Stimulated activated naive CD8-positive, alpha-beta T cell treated with anti-CD3 and anti-CD28 coated beads, Interleukin-15, Interleukin-2, amounts not matched to agents 100 ng/mL and 50 ng/mL, for 24 hours (primary cell): ENCODE data around the gene ITGA2B.
"Not testable (repeated sequence)": the region's sequence is repeated elsewhere in the genome, so short reads cannot be mapped to it uniquely, and the experiment has no call there.

ENCODE experiments used
- H3K27ac Mint-ChIP-seq: one replicate; pipeline ENCODE4 v1.8.0; 2021; ENCODE audit warnings: mild to moderate bottlenecking, mixed read lengths
- H3K27me3 Mint-ChIP-seq: one replicate; pipeline ENCODE4 v1.8.0; 2021; ENCODE audit warnings: mixed read lengths
- H3K36me3 Mint-ChIP-seq: one replicate; pipeline ENCODE4 v1.8.0; 2021; ENCODE audit warnings: low read depth, mixed read lengths
- H3K4me1 Mint-ChIP-seq: one replicate; pipeline ENCODE4 v1.8.0; 2021; ENCODE audit warnings: low read depth, mixed read lengths
- H3K4me3 Mint-ChIP-seq: one replicate; pipeline ENCODE4 v1.8.0; 2021; ENCODE audit warnings: mild to moderate bottlenecking, mixed read lengths
- H3K9me3 Mint-ChIP-seq: one replicate; pipeline ENCODE4 v1.8.0; 2021; ENCODE audit warnings: mixed read lengths

The ITGA2B gene

GRCh38 chr17:44383363-44383762 is 6.1 kb downstream of the ITGA2B start:
- Mint-ChIP-seq H3K27ac (no peak overlapping the region), H3K27me3 (peaks cover 29% of the 10 kb centered on the region), H3K36me3 (no peaks in the 10 kb centered on the region), H3K4me1 (peaks cover 10% of the 10 kb centered on the region), H3K9me3 (no peaks in the 10 kb centered on the region), H3K4me3 (no peak overlapping the region)

DNA sequence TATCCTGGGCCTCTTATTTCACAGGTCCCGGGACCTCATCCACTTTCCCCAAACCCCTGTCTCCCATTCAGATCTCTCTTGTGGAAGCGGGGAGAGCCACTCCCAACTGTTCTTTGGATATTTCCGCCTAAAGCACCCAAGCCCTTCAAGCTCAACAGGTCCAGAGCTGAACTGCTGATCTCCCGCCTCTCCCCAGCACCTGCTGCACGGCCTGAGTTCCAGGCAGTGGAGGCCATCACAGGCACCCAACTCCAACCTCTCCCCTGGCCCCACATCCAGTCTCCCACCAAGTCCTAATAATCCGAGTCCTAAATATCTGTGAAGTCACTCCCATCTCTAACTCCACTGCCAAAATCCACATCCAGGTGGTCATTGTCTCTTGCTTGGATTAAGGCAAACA is 6.5 kb downstream of the ITGA2B start:
- H3K4me3 Mint-ChIP-seq = no peak overlapping the region
- H3K36me3 Mint-ChIP-seq = no peaks in the 10 kb centered on the region
- H3K27ac Mint-ChIP-seq = no peak overlapping the region
- H3K4me1 Mint-ChIP-seq = peaks cover 9% of the 10 kb centered on the region
- H3K27me3 Mint-ChIP-seq = peaks cover 27% of the 10 kb centered on the region
- H3K9me3 Mint-ChIP-seq = no peaks in the 10 kb centered on the region

DNA sequence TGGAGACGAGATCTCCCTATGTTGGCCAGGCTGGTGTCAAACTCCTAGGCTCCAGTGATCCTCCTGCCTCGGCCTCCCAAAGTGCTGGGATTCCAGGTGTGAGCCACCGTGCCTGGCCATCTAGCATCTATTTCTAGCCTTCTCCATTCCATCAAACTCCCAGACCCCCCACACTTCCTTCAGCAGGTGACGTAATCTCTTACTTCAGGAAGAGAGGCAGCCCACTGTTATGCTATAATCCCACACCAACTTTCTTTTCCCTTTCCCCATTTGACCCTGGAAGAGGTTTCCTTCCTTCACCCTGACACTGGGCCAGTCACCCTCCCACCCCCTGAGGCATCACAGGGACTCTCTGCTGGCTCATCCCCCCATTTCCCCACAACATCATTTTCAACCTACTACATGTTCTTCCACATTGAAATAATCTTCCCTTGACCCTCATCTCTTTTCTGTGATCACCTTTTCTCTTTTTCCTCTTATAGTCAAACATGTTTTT is 7.6 kb downstream of the ITGA2B start:
- H3K4me3 Mint-ChIP-seq = no peak overlapping the region
- H3K27ac Mint-ChIP-seq = no peak overlapping the region
- H3K27me3 Mint-ChIP-seq = peaks cover 24% of the 10 kb centered on the region
- H3K4me1 Mint-ChIP-seq = peaks cover 7% of the 10 kb centered on the region
- H3K36me3 Mint-ChIP-seq = no peaks in the 10 kb centered on the region
- H3K9me3 Mint-ChIP-seq = no peaks in the 10 kb centered on the region

- Mint-ChIP-seq H3K27ac (no peak overlapping the region), H3K4me1 (no peaks in the 10 kb centered on the region), H3K9me3 (no peaks in the 10 kb centered on the region), H3K27me3 (peaks cover 17% of the 10 kb centered on the region), H3K36me3 (no peaks in the 10 kb centered on the region), H3K4me3 (no peak overlapping the region)
These were observed 8.7 kb downstream of the ITGA2B start for GRCh38 chr17:44380767-44381166.

DNA sequence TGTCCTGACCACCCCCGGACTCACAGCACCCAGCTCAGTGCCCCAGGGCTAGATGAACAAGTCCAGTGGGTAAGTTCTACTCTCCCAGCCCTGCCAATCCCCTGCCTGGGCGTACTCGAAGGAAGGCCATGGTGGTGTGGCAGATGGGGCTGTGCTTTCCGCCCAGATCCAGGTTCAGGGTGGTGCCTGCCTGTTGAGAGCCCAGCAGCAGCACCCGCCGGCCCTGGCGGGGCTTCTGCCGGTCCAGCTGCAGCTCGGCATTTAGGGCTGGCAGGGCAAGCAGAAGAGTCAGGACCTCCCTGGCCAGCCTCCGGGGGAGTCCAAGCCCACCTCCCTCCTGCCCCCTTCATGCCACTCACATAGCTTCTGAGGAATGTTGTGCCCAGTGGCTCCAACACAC is 9.6 kb downstream of the ITGA2B start:
- H3K9me3 Mint-ChIP-seq = no peaks in the 10 kb centered on the region
- no peaks in the 10 kb centered on the region for H3K36me3 Mint-ChIP-seq
- H3K27me3 Mint-ChIP-seq = peaks cover 17% of the 10 kb centered on the region
- no peaks in the 10 kb centered on the region for H3K4me1 Mint-ChIP-seq
- no peak overlapping the region for H3K27ac Mint-ChIP-seq
- H3K4me3 Mint-ChIP-seq = no peak overlapping the region

DNA sequence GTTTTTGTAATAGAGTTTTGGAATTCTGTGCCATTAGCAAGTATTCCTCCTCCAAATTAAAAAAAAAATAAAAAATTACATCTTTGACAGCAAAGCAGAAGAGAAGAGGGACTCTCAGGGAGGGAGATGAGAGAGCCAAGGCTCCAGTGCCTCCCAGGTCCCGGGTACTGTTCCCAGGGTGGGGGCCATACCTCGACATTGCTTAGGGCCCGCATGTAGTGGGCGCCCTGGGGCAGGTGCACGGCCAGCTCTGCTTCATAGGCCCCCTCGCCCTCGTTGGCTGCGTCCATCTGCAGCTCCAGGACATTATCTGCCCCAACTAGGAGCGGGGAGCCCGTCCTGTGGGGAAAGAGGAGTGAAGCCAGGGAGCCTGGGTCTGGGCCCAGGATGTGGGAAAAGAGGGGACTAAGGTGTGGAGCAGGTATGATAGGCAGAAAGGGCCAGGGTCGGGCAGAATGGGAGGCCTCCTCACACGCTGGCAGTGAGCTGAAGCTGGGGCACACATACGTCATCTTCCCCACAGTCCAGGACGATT is 11.2 kb downstream of the ITGA2B start:
- H3K27ac Mint-ChIP-seq = no peak overlapping the region
- H3K4me3 Mint-ChIP-seq = no peak overlapping the region
- no peaks in the 10 kb centered on the region for H3K9me3 Mint-ChIP-seq
- no peaks in the 10 kb centered on the region for H3K36me3 Mint-ChIP-seq
- no peaks in the 10 kb centered on the region for H3K4me1 Mint-ChIP-seq
- peaks cover 13% of the 10 kb centered on the region for H3K27me3 Mint-ChIP-seq

- Mint-ChIP-seq H3K27me3 (peaks cover 7% of the 10 kb centered on the region), H3K9me3 (no peaks in the 10 kb centered on the region), H3K27ac (no peak overlapping the region), H3K36me3 (no peaks in the 10 kb centered on the region), H3K4me1 (no peaks in the 10 kb centered on the region), H3K4me3 (no peak overlapping the region)
These were observed 12.7 kb downstream of the ITGA2B start for GRCh38 chr17:44376779-44377178.

DNA sequence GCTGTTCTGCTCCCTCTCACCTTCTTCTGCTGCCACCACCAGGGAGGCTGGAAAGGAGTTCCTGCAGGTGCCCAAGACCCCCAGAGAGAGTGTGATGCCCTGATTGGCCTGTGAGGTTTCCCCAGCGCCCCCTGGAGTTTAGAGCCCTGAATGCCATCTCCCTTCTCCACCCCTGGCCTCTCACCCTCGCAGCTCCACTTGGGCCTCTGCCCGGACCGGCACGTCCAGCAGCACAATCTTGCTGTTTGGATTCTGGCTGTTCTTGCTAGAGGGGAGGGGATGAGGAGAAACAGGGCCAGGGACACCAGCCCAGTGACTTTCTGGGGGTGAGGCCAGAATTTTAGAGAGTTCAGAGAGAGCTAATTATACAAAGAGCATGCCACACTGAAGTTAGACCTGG is 13.3 kb downstream of the ITGA2B start:
- H3K27me3 Mint-ChIP-seq = peaks cover 10% of the 10 kb centered on the region
- H3K4me3 Mint-ChIP-seq = no peak overlapping the region
- no peaks in the 10 kb centered on the region for H3K36me3 Mint-ChIP-seq
- no peaks in the 10 kb centered on the region for H3K9me3 Mint-ChIP-seq
- no peaks in the 10 kb centered on the region for H3K4me1 Mint-ChIP-seq
- H3K27ac Mint-ChIP-seq = no peak overlapping the region

DNA sequence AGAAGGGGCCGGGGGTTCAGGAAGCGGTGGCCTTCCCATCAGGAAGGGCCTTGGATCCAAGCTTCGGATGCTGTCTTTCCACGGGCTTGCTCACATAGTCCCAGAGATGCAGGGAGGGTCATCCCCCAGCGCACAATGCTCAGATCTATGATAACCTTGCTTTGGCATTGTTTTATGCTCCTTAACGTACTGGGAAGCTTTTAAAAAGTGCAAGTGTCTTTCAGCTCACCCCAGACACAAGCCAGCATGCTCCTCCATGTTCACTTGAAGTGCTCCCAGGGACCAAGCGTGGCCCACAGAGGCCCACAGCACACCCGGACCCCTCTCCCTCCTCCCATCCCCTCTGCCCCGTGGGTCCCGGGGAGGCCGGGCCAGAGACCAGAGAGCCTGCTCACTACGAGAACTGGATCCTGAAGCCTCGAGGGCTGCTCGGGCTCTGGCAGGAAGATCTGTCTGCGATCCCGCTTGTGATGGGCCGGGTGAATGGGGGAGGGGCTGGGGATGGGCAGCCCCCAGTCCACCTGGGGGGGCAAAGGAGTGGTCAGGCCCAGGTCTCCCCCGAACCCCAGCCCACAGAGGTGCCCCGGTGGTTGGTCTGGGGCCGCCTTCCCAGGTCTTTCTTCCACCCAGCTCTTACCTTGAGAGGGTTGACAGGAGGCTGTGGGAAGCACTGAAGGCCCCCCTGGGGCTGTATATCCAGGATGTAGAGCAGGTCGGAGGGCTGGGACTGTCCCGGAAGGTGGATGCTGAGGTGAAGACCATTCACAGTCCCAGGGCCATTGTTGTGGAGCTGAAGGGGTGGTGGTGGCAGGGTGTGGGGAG is 14.0 kb downstream of the ITGA2B start:
- no peaks in the 10 kb centered on the region for H3K36me3 Mint-ChIP-seq

GRCh38 chr17:44374306-44375195 is 14.9 kb downstream of the ITGA2B start:
- H3K4me3 Mint-ChIP-seq = no peak overlapping the region
- no peaks in the 10 kb centered on the region for H3K36me3 Mint-ChIP-seq
- no peak overlapping the region for H3K27ac Mint-ChIP-seq
- peaks cover 18% of the 10 kb centered on the region for H3K27me3 Mint-ChIP-seq
- H3K9me3 Mint-ChIP-seq = no peaks in the 10 kb centered on the region
- H3K4me1 Mint-ChIP-seq = no peaks in the 10 kb centered on the region

More for the DNA sequence above, 14.0 kb downstream of the ITGA2B start:
- Mint-ChIP-seq H3K9me3 (no peaks in the 10 kb centered on the region), H3K4me3 (no peak overlapping the region), H3K4me1 (no peaks in the 10 kb centered on the region), H3K27ac (no peak overlapping the region), H3K27me3 (peaks cover 15% of the 10 kb centered on the region)

DNA sequence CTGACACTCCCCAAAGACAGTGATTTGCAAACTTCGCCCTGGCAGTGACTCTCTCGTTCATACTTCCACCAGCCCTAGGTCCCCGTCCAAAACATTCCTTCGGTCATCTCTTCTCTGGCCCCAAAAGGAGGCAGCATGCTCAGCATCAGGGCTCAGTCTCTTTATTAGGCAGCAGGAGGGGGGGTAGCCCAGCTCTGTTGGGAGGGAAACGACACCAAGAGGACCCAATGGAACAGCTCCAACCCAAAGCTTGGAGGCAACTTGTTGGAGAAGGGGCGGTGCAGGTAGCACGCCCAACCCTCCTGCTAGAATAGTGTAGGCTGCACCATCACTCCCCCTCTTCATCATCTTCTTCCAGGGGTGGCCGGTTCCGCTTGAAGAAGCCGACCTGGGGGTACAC is 17.4 kb downstream of the ITGA2B start:
- Mint-ChIP-seq H3K4me1 (no peaks in the 10 kb centered on the region), H3K9me3 (no peaks in the 10 kb centered on the region), H3K36me3 (no peaks in the 10 kb centered on the region), H3K27me3 (peaks cover 30% of the 10 kb centered on the region), H3K4me3 (no peak overlapping the region), H3K27ac (no peak overlapping the region)

DNA sequence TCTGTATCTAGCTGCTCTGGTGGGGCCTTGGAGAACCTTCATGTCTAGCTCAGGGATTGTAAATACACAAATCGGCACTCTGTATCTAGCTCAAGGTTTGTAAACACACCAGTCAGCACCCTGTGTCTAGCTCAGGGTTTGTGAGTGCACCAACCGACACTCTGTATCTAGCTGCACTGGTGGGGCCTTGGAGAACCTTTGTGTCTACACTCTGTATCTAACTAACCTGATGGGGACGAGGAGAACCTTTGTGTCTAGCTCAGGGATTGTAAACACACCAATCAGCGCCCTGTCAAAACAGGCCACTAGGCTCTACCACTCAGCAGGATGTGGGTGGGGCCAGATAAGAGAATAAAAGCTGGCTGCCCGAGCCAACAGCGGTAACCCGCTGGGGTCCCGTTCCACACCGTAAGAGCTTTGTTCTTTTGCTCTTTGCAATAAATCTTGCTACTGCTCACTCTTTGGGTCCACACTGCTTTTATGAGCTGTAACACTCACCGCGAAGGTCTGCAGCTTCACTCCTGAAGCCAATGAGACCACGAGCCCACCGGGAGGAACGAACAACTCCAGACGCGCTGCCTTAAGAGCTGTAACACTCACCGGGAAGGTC is 19.9 kb downstream of the ITGA2B start:
- peaks cover 49% of the 10 kb centered on the region for H3K27me3 Mint-ChIP-seq
- not testable (repeated sequence) for H3K27ac Mint-ChIP-seq, H3K4me1 Mint-ChIP-seq, H3K9me3 Mint-ChIP-seq, H3K36me3 Mint-ChIP-seq
- peak overlapping the region; percentile 64 for H3K4me3 Mint-ChIP-seq

DNA sequence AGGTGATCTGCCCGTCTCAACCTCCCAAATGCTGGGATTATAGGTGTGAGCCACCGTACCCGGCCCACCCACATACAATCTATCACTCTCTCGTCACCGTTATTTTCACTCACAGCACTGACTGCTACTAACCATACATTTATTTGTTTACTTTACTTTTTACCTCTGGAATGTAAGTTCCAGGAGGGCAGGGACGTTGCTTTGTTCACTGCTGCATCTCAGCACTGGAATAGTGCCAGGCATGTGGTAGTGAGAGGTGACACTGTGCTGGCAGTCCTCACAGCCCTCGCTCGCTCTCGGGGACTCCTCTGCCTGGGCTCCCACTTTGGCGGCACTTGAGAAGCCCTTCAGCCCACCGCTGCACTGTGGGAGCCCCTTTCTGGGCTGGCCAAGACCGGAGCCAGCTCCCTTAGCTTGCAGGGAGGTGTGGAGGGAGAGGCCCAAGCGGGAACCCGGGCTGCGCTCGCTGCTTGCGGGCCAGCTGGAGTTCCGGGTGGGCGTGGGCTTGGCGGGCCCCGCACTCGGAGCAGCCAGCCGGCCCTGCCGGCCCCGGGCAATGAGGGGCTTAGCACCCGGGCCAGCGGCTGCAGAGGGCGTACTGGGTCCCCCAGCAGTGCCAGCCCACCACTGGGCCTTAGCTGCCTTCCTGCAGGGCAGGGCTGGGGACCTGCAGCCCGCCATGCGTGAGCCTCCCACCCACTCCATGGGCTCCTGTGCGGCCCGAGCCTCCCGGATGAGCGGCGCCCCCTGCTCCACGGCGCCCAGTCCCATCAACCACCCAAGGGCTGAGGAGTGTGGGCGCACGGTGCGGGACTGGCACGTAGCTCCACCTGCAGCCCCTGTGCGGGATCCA is 20.8 kb downstream of the ITGA2B start:
- H3K9me3 Mint-ChIP-seq, H3K36me3 Mint-ChIP-seq, H3K4me3 Mint-ChIP-seq, H3K27ac Mint-ChIP-seq, H3K4me1 Mint-ChIP-seq: not testable (repeated sequence)
- peaks cover 49% of the 10 kb centered on the region for H3K27me3 Mint-ChIP-seq
